22Rv1 (cell line): Measurements from ENCODE around the gene HOXD11.

Source experiments
- CTCF ChIP-seq: fragments of 450-650 bp; IDR thresholded peaks from 2 replicates; pipeline ENCODE4 v1.5.1; 2017; ENCODE audit warnings: mild to moderate bottlenecking
- ZFX ChIP-seq: fragments of 450-650 bp; IDR thresholded peaks from 2 replicates; pipeline ENCODE4 v1.6.1; 2017; ENCODE audit warnings: antibody characterized with exemption, borderline replicate concordance

- TF ChIP-seq CTCF (no peak), ZFX (no peak)
Observed at GRCh38 chr2:176081837-176082524, 25.1 kb upstream of the HOXD11 start.
